Stimulated activated naive CD8-positive, alpha-beta T cell treated with anti-CD3 and anti-CD28 coated beads, Interleukin-15, Interleukin-2, amounts not matched to agents 100 ng/mL and 50 ng/mL, for 24 hours (primary cell): ENCODE data around the gene TMIGD3.

Source experiments
- H3K27ac Mint-ChIP-seq: one replicate; pipeline ENCODE4 v1.8.0; 2021; ENCODE audit warnings: mild to moderate bottlenecking, mixed read lengths
- H3K27me3 Mint-ChIP-seq: one replicate; pipeline ENCODE4 v1.8.0; 2021; ENCODE audit warnings: mixed read lengths
- H3K36me3 Mint-ChIP-seq: one replicate; pipeline ENCODE4 v1.8.0; 2021; ENCODE audit warnings: low read depth, mixed read lengths
- H3K4me1 Mint-ChIP-seq: one replicate; pipeline ENCODE4 v1.8.0; 2021; ENCODE audit warnings: low read depth, mixed read lengths
- H3K4me3 Mint-ChIP-seq: one replicate; pipeline ENCODE4 v1.8.0; 2021; ENCODE audit warnings: mild to moderate bottlenecking, mixed read lengths
- H3K9me3 Mint-ChIP-seq: one replicate; pipeline ENCODE4 v1.8.0; 2021; ENCODE audit warnings: mixed read lengths

TMIGD3 gene

DNA sequence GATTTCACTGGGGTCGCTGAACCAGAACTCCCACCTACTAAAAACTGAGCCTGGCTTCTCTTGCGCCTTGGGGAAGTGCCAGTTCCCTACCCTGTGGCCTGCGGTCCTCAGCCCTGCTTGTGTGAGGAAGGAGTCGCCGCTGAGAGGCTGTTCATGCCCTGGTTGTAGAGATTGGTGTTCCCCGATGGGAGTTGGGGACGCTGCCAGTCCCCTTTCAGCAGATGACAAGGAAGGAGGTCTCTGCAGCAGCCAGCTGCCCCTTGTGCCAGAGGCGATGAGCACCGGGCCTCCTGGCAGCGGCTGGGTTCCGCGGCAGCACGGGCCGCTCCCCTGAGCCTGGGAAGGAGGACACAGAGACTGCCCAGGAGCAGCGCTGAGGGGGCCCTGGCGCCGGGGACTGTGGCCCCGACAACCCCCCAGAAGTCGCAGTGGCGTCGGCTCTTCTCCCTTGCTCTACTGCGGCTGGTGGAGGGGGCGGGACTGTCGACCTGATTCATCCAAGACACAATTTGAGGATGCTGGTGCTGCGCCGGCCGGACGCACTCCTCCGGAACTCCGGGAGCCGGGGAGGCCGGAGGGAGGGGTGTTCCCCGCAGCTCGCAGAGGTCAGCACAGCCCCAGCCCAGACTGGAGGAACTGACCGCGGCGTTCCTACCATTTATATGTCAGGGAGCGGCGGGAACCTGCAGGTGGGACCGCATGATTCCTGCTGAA, 12.0 kb upstream of the TMIGD3 start:
- H3K9me3 Mint-ChIP-seq, result no peaks in the 10 kb centered on the region
- H3K36me3 Mint-ChIP-seq, result no peaks in the 10 kb centered on the region
- H3K27me3 Mint-ChIP-seq, result no peaks in the 10 kb centered on the region
- H3K4me1 Mint-ChIP-seq, result peaks cover 46% of the 10 kb centered on the region
- no peak overlapping the region for H3K27ac Mint-ChIP-seq
- H3K4me3 Mint-ChIP-seq, result peak overlapping the region; percentile 72

DNA sequence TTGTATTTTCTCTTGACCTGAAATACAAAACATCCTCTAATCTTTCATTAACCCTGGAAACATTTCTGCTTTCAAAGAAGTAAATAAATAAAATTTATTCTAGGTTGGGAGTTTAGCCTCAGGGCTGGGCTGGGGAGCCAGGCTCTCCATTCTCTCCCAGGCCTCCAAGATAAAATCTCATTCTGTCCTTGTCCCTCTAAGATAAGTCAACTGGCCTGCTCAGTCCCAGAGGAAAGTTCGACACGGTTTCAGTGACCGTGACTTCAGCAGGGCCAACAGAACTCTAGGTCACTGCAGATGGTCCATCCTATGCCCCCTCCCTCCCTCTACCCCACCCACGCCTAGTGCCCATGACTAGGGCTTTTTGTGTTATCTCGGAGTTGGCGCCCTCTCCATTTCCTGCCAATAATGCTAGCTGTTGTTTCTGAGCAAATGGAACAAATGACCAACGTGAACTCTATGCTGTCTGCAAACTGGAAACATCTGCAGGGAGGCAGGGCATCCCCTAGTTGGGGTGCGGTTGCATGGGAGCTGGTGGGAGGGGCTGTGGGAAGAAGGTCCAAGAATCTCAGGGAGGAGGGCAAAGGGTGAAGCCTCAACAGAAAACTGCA, 10.1 kb upstream of the TMIGD3 start:
- H3K36me3 Mint-ChIP-seq, result no peaks in the 10 kb centered on the region
- no peaks in the 10 kb centered on the region for H3K27me3 Mint-ChIP-seq
- peaks cover 52% of the 10 kb centered on the region for H3K4me1 Mint-ChIP-seq
- H3K4me3 Mint-ChIP-seq, result peak overlapping the region; percentile 35
- H3K9me3 Mint-ChIP-seq, result no peaks in the 10 kb centered on the region
- peak overlapping the region; percentile 73 for H3K27ac Mint-ChIP-seq

DNA sequence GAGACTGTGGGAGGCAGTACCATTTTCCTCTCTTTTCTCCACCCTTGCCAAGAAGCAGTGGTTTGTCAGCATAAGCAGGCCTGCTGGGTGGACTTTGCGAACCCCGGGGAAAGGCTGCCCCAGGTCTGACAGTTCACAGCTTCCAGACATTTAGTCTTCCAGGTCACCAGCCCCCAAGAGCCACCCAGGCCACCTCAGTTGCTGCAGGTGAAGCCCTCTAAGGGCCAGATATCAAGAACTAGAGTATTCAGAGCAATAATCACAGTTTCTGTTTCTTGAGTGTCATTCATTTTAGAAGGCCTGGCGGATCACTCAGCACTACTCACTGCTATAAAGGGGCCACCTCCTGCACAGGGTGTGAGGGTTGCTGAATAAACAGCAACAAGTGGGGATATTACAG, 9.5 kb upstream of the TMIGD3 start:
- H3K27ac Mint-ChIP-seq, result no peak overlapping the region
- no peaks in the 10 kb centered on the region for H3K36me3 Mint-ChIP-seq
- H3K27me3 Mint-ChIP-seq, result no peaks in the 10 kb centered on the region
- H3K9me3 Mint-ChIP-seq, result no peaks in the 10 kb centered on the region
- peaks cover 52% of the 10 kb centered on the region for H3K4me1 Mint-ChIP-seq
- no peak overlapping the region for H3K4me3 Mint-ChIP-seq

GRCh38 chr1:111512132-111512889, 8.9 kb upstream of the TMIGD3 start:
- H3K4me3 Mint-ChIP-seq, result no peak overlapping the region
- H3K4me1 Mint-ChIP-seq, result peaks cover 52% of the 10 kb centered on the region

GRCh38 chr1:111511370-111511769, 7.9 kb upstream of the TMIGD3 start:
- H3K36me3 Mint-ChIP-seq, result no peaks in the 10 kb centered on the region
- H3K27ac Mint-ChIP-seq, result no peak overlapping the region
- no peaks in the 10 kb centered on the region for H3K9me3 Mint-ChIP-seq
- H3K4me3 Mint-ChIP-seq, result no peak overlapping the region
- no peaks in the 10 kb centered on the region for H3K27me3 Mint-ChIP-seq
- H3K4me1 Mint-ChIP-seq, result peaks cover 47% of the 10 kb centered on the region

More at GRCh38 chr1:111512132-111512889, 8.9 kb upstream of the TMIGD3 start:
- Mint-ChIP-seq H3K9me3 (no peaks in the 10 kb centered on the region), H3K27ac (no peak overlapping the region), H3K27me3 (no peaks in the 10 kb centered on the region), H3K36me3 (no peaks in the 10 kb centered on the region)

GRCh38 chr1:111509997-111510375, 6.6 kb upstream of the TMIGD3 start:
- Mint-ChIP-seq H3K9me3 (no peaks in the 10 kb centered on the region), H3K4me1 (peaks cover 50% of the 10 kb centered on the region), H3K36me3 (no peaks in the 10 kb centered on the region), H3K27me3 (no peaks in the 10 kb centered on the region), H3K4me3 (no peak overlapping the region), H3K27ac (no peak overlapping the region)

- Mint-ChIP-seq H3K36me3 (no peaks in the 10 kb centered on the region), H3K4me3 (peak overlapping the region; percentile 71), H3K9me3 (no peaks in the 10 kb centered on the region), H3K27me3 (no peaks in the 10 kb centered on the region), H3K4me1 (peaks cover 67% of the 10 kb centered on the region), H3K27ac (peak overlapping the region; percentile 90)
These were observed 4.2 kb upstream of the TMIGD3 start for GRCh38 chr1:111507411-111508201.

GRCh38 chr1:111506561-111506960, 3.1 kb upstream of the TMIGD3 start:
- Mint-ChIP-seq H3K27ac (peak overlapping the region; percentile 76), H3K27me3 (no peaks in the 10 kb centered on the region), H3K36me3 (no peaks in the 10 kb centered on the region), H3K4me1 (peaks cover 67% of the 10 kb centered on the region), H3K9me3 (no peaks in the 10 kb centered on the region), H3K4me3 (no peak overlapping the region)

GRCh38 chr1:111505641-111506119, 2.2 kb upstream of the TMIGD3 start:
- no peaks in the 10 kb centered on the region for H3K27me3 Mint-ChIP-seq
- H3K36me3 Mint-ChIP-seq, result no peaks in the 10 kb centered on the region
- peak overlapping the region; percentile 76 for H3K27ac Mint-ChIP-seq
- peak overlapping the region; percentile 21 for H3K4me3 Mint-ChIP-seq
- H3K9me3 Mint-ChIP-seq, result no peaks in the 10 kb centered on the region
- H3K4me1 Mint-ChIP-seq, result peaks cover 67% of the 10 kb centered on the region

- H3K4me1 Mint-ChIP-seq, result peaks cover 61% of the 10 kb centered on the region
- H3K36me3 Mint-ChIP-seq, result no peaks in the 10 kb centered on the region
- H3K27me3 Mint-ChIP-seq, result no peaks in the 10 kb centered on the region
- H3K27ac Mint-ChIP-seq, result no peak overlapping the region
- no peaks in the 10 kb centered on the region for H3K9me3 Mint-ChIP-seq
- H3K4me3 Mint-ChIP-seq, result no peak overlapping the region
These were observed 664 bp upstream of the TMIGD3 start for GRCh38 chr1:111504097-111504496.

DNA sequence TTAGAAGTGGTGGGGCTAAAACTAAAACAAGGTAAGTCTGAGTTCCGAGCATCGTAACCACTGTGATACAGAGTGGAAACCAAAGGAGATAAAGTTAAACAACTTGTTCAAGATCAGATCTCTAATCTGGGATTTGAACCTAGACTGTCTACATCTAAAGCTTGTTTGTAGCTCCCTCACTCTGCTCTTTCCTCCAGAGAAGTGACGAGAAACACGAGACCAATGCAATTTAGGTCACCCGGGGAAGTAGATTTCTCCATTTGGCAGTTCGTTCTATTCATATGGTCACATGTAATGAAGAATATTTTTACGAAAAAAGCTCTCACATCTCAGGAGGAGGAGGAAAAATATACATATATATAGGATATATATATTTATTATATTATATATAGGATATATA, 1.8 kb downstream of the TMIGD3 start:
- Mint-ChIP-seq H3K4me1 (peaks cover 57% of the 10 kb centered on the region), H3K27ac (no peak overlapping the region), H3K4me3 (no peak overlapping the region), H3K9me3 (peaks cover 6% of the 10 kb centered on the region), H3K36me3 (no peaks in the 10 kb centered on the region), H3K27me3 (no peaks in the 10 kb centered on the region)

GRCh38 chr1:111499026-111499785, 4.2 kb downstream of the TMIGD3 start:
- Mint-ChIP-seq H3K27me3 (no peaks in the 10 kb centered on the region), H3K4me3 (no peak overlapping the region), H3K4me1 (peaks cover 45% of the 10 kb centered on the region), H3K27ac (no peak overlapping the region), H3K9me3 (peaks cover 18% of the 10 kb centered on the region), H3K36me3 (peaks cover 8% of the 10 kb centered on the region)

DNA sequence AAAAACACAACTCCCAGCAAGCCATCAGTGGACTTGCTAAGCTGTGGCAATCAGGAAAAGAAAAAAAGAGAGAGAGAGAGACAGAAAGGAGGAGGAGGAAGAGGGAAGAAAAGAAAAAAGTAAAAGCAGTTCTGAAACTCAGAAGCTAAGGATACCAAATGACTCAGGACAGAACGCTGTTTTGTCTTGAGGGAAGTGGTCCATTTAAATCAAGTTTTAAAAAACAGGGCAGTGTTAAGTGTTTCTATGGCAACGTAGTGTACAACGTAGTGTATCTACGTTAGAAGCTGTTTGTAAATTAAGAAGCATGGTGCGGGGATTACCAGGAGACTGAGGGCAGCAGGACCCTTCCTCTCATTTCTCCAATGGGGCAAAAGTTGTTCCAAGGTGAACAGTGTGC, 5.8 kb downstream of the TMIGD3 start:
- no peak overlapping the region for H3K27ac Mint-ChIP-seq
- peaks cover 8% of the 10 kb centered on the region for H3K36me3 Mint-ChIP-seq
- H3K9me3 Mint-ChIP-seq, result peaks cover 22% of the 10 kb centered on the region
- peak overlapping the region; percentile 17 for H3K4me3 Mint-ChIP-seq
- peaks cover 29% of the 10 kb centered on the region for H3K4me1 Mint-ChIP-seq
- H3K27me3 Mint-ChIP-seq, result no peaks in the 10 kb centered on the region

DNA sequence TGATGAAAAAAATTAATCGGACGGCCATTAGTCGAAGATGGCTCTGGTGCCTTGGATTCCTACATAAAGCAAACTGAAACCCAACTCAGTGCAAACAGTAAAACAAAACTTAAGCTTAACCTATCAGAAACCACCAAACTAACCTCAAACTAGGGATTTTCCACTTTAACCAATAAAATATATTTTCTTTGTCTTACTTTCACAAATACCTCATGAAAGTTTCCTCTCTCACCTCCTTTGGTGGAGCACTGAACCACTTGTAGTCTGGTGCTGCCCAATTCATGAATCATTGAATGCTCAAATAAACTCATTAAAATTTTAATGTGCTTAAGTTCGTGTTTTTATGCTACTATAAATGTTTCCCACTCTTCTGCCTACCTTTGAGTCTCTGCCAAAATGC, 7.0 kb downstream of the TMIGD3 start:
- H3K9me3 Mint-ChIP-seq, result peaks cover 22% of the 10 kb centered on the region
- no peaks in the 10 kb centered on the region for H3K27me3 Mint-ChIP-seq
- peak overlapping the region; percentile 69 for H3K27ac Mint-ChIP-seq
- peaks cover 38% of the 10 kb centered on the region for H3K4me1 Mint-ChIP-seq
- H3K4me3 Mint-ChIP-seq, result peak overlapping the region; percentile 27
- H3K36me3 Mint-ChIP-seq, result peaks cover 8% of the 10 kb centered on the region
